Calu3 (cell line): ENCODE results near the gene SPTB. TPM values are rescaled to one million over a fixed set of nuclear protein-coding genes. Genes with fewer than 3 reads are reported as not detected.

Source experiments
- BruUV-seq: library from RNA; stranded (reverse); fragments of 400-500 nt; replicated peaks from 2 replicates; lab custom pipeline; 2021; lab: Mats Ljungman, UMichigan
- CTCF ChIA-PET: fragments of 300-600 bp; sonication (Branson Sonifier 250); formaldehyde crosslinking; loops from one replicate; lab custom pipeline; 2022; ENCODE audit warnings: antibody characterized with exemption; lab: Charles Lee
- DNase-seq: peaks from one replicate; pipeline ENCODE4 v3.0.0; 2022
- H3K27ac Mint-ChIP-seq: one replicate; pipeline ENCODE4 v1.8.0; 2022; ENCODE audit warnings: mixed read lengths; ENCODE audit not compliant: unreplicated experiment
- H3K27me3 Mint-ChIP-seq: one replicate; pipeline ENCODE4 v1.8.0; 2022; ENCODE audit warnings: mixed read lengths; ENCODE audit not compliant: unreplicated experiment
- H3K36me3 Mint-ChIP-seq: one replicate; pipeline ENCODE4 v1.8.0; 2022; ENCODE audit warnings: mild to moderate bottlenecking, moderate library complexity, mixed read lengths; ENCODE audit not compliant: insufficient read depth, unreplicated experiment
- H3K4me1 Mint-ChIP-seq: one replicate; pipeline ENCODE4 v1.8.0; 2022; ENCODE audit warnings: mild to moderate bottlenecking, low read depth, mixed read lengths; ENCODE audit not compliant: unreplicated experiment
- H3K4me3 Mint-ChIP-seq: one replicate; pipeline ENCODE4 v1.8.0; 2022; ENCODE audit warnings: mild to moderate bottlenecking, low read depth, moderate library complexity, mixed read lengths; ENCODE audit not compliant: unreplicated experiment
- H3K9me3 Mint-ChIP-seq: one replicate; pipeline ENCODE4 v1.8.0; 2022; ENCODE audit warnings: low read depth, mixed read lengths; ENCODE audit not compliant: unreplicated experiment
- CTCF ChIP-seq: fragments of 200-600 bp; IDR thresholded peaks from one replicate; pipeline ENCODE4 v1.8.0; 2022; ENCODE audit warnings: antibody characterized with exemption; ENCODE audit not compliant: unreplicated experiment
- intact Hi-C: fragments of 100-400 bp; cut with micrococcal nuclease; formaldehyde crosslinking; loops from one replicate; pipeline ENCODE4 v1.10.0; 2022; ENCODE audit not compliant: unreplicated experiment
- total RNA-seq: library from RNA; stranded (reverse); gene quantifications from 2 replicates; pipeline ENCODE4 v1.2.3, GENCODE V29; 2022

Gene SPTB
- total RNA-seq, 1 experiment from 2014 or later = not detected

- H3K27ac Mint-ChIP-seq = no peak overlapping the region
- no peaks in the 10 kb centered on the region for H3K36me3 Mint-ChIP-seq
- CTCF ChIA-PET = no interaction called here
- no peaks in the 10 kb centered on the region for H3K9me3 Mint-ChIP-seq
- H3K4me1 Mint-ChIP-seq = no peaks in the 10 kb centered on the region
- no peak overlapping the region for H3K4me3 Mint-ChIP-seq
- no peak for TF ChIP-seq CTCF
- DNase-seq = no peak
- intact Hi-C loops = no loop called here
- H3K27me3 Mint-ChIP-seq = peaks cover 74% of the 10 kb centered on the region
- BruUV-seq = no TSS peak
Observed at GRCh38 chr14:64795211-64795610, 84.5 kb downstream of the SPTB start.

- no peak for TF ChIP-seq CTCF
- BruUV-seq = no TSS peak
- intact Hi-C loops = no loop called here
Observed at GRCh38 chr14:64792871-64793560, 86.7 kb downstream of the SPTB start.

GRCh38 chr14:64792231-64792630 lies 87.5 kb downstream of the SPTB start:
- Mint-ChIP-seq H3K4me1 (peaks cover 15% of the 10 kb centered on the region), H3K36me3 (no peaks in the 10 kb centered on the region), H3K9me3 (no peaks in the 10 kb centered on the region), H3K27ac (no peak overlapping the region), H3K27me3 (peaks cover 61% of the 10 kb centered on the region), H3K4me3 (no peak overlapping the region)
- BruUV-seq = no TSS peak
- intact Hi-C loops = no loop called here
- no peak for TF ChIP-seq CTCF
- DNase-seq = no peak
- CTCF ChIA-PET = no interaction called here

More at GRCh38 chr14:64792871-64793560, 86.7 kb downstream of the SPTB start:
- peaks cover 61% of the 10 kb centered on the region for H3K27me3 Mint-ChIP-seq
- no peak overlapping the region for H3K27ac Mint-ChIP-seq
- DNase-seq = no peak
- H3K4me3 Mint-ChIP-seq = no peak overlapping the region
- H3K36me3 Mint-ChIP-seq = no peaks in the 10 kb centered on the region
- H3K4me1 Mint-ChIP-seq = peaks cover 12% of the 10 kb centered on the region
- CTCF ChIA-PET = interaction anchor here (1.4 kb wide), 1 partner anchor 73 kb away, joined by 3 read pairs; no protein-coding TSS in a partner anchor
- H3K9me3 Mint-ChIP-seq = no peaks in the 10 kb centered on the region

GRCh38 chr14:64790478-64790877 lies 89.2 kb downstream of the SPTB start:
- Mint-ChIP-seq H3K4me3 (no peak overlapping the region), H3K27ac (no peak overlapping the region), H3K4me1 (peaks cover 15% of the 10 kb centered on the region), H3K9me3 (no peaks in the 10 kb centered on the region), H3K36me3 (no peaks in the 10 kb centered on the region), H3K27me3 (peaks cover 55% of the 10 kb centered on the region)
- intact Hi-C loops = no loop called here
- no peak for TF ChIP-seq CTCF
- no TSS peak for BruUV-seq
- DNase-seq = no peak
- CTCF ChIA-PET = no interaction called here
